ENCODE measurements around the gene PLXNB1. TPM values are rescaled to one million over a fixed set of nuclear protein-coding genes. Genes with fewer than 3 reads are reported as not detected.
A peak's percentile ranks its signal among the peaks of the same experiment; 100 is the strongest.

The PLXNB1 gene
- total and polyA plus RNA-seq, 2 of the 13 experiments (the other 11 are each of a cell fraction or from before 2014, with no cell fraction given): 86.0 to 143 TPM

GRCh38 chr3:48431224-48432029, 1.5 kb upstream of the PLXNB1 start (continued):
- TF ChIP-seq ZFP37 (CRISPR knock-in tag; IDR thresholded peaks at IDR 0.05; ENCODE audit: borderline replicate concordance) (no peak), ZNF354B (CRISPR knock-in tag; IDR thresholded peaks at IDR 0.05) (no peak), ZNF432 (CRISPR knock-in tag; IDR thresholded peaks at IDR 0.05; ENCODE audit: borderline replicate concordance) (no peak), ZNF496 (CRISPR knock-in tag; IDR thresholded peaks at IDR 0.05; ENCODE audit: insufficient replicate concordance) (no peak), KDM3A (CRISPR knock-in tag; IDR thresholded peaks at IDR 0.05; ENCODE audit: low read depth) (peak; percentile 28; the same call in 1 of the 2 replicates), HHEX (CRISPR knock-in tag; IDR thresholded peaks at IDR 0.05) (peak; percentile 79), CAMTA2 (CRISPR knock-in tag; IDR thresholded peaks at IDR 0.05; ENCODE audit: borderline replicate concordance) (no peak), IKZF4 (CRISPR knock-in tag; IDR thresholded peaks at IDR 0.05; ENCODE audit: borderline replicate concordance, low read depth, not compliant biosample characterization) (peak; percentile 65), PATZ1 (CRISPR knock-in tag; IDR thresholded peaks at IDR 0.05) (peak; percentile 100), TRAFD1 (CRISPR knock-in tag; IDR thresholded peaks at IDR 0.05; ENCODE audit: borderline replicate concordance) (no peak), NFYB (CRISPR knock-in tag; IDR thresholded peaks at IDR 0.05) (no peak), ZNF281 (CRISPR knock-in tag; IDR thresholded peaks at IDR 0.05; ENCODE audit: borderline replicate concordance) (peak; percentile 81; the same call in 1 of the 2 replicates), NCOR1 (IDR thresholded peaks at IDR 0.05; ENCODE audit: borderline replicate concordance, low read length) (peak; percentile 68; the same call in 1 of the 2 replicates), POGZ (CRISPR knock-in tag; IDR thresholded peaks at IDR 0.05) (no peak), ZNF546 (CRISPR knock-in tag; conservative IDR thresholded peaks at IDR 0.05) (no peak), AHDC1 (CRISPR knock-in tag; IDR thresholded peaks at IDR 0.05; ENCODE audit: borderline replicate concordance) (peak; percentile 62; the same call in 1 of the 2 replicates)

All from HepG2 (cell line).